Activated CD8-positive, alpha-beta T cell treated with anti-CD3 and anti-CD28 coated beads for 36 hours (primary cell): Measurements from ENCODE around the gene LIPM. TPM values are rescaled to one million over a fixed set of nuclear protein-coding genes. Genes with fewer than 3 reads are reported as not detected.
"Not testable (repeated sequence)": the region's sequence is repeated elsewhere in the genome, so short reads cannot be mapped to it uniquely, and the experiment has no call there.

ENCODE experiments used
- ATAC-seq: fragments of 200-7000 bp; cut with Tn5 transposase; one replicate; pipeline ENCODE4 v1.10.0; 2021; ENCODE audit warnings: mild to moderate bottlenecking, moderate library complexity
- CTCF ChIA-PET: fragments of 350-600 bp; sonication (Branson Sonifier 250); formaldehyde crosslinking; loops from one replicate; lab custom pipeline; 2021; ENCODE audit warnings: antibody characterized with exemption; lab: Charles Lee
- POLR2A ChIA-PET: fragments of 350-600 bp; sonication (Branson Sonifier 250); formaldehyde crosslinking; loops from one replicate; lab custom pipeline; 2021; ENCODE audit warnings: antibody characterized with exemption; lab: Charles Lee
- DNase-seq: peaks from one replicate; pipeline ENCODE4 v3.0.0-alpha.2; 2020
- H3K27ac Mint-ChIP-seq: one replicate; pipeline ENCODE4 v1.8.0; 2021; ENCODE audit warnings: mild to moderate bottlenecking, mixed read lengths
- H3K27me3 Mint-ChIP-seq: one replicate; pipeline ENCODE4 v1.8.0; 2021; ENCODE audit warnings: mixed read lengths
- H3K36me3 Mint-ChIP-seq: one replicate; pipeline ENCODE4 v1.8.0; 2021; ENCODE audit warnings: low read depth, mixed read lengths
- H3K4me1 Mint-ChIP-seq: one replicate; pipeline ENCODE4 v1.8.0; 2021; ENCODE audit warnings: low read depth, mixed read lengths
- H3K4me3 Mint-ChIP-seq: one replicate; pipeline ENCODE4 v1.8.0; 2021; ENCODE audit warnings: mild to moderate bottlenecking, moderate library complexity, mixed read lengths
- H3K9me3 Mint-ChIP-seq: one replicate; pipeline ENCODE4 v1.8.0; 2021; ENCODE audit warnings: mixed read lengths
- CTCF ChIP-seq: fragments of 200-600 bp; IDR thresholded peaks from one replicate; pipeline ENCODE4 v1.8.0; 2022; ENCODE audit warnings: antibody characterized with exemption, mild to moderate bottlenecking
- intact Hi-C: fragments of 100-400 bp; cut with micrococcal nuclease; formaldehyde crosslinking; loops from one replicate; pipeline ENCODE4 v1.10.0; 2022
- total RNA-seq, 2 experiments: library from RNA; stranded (reverse); gene quantifications; one replicate each; pipeline ENCODE4 v1.2.3, GENCODE V29; 2021

LIPM gene
- total RNA-seq, 2 experiments from 2014 or later, result not detected

DNA sequence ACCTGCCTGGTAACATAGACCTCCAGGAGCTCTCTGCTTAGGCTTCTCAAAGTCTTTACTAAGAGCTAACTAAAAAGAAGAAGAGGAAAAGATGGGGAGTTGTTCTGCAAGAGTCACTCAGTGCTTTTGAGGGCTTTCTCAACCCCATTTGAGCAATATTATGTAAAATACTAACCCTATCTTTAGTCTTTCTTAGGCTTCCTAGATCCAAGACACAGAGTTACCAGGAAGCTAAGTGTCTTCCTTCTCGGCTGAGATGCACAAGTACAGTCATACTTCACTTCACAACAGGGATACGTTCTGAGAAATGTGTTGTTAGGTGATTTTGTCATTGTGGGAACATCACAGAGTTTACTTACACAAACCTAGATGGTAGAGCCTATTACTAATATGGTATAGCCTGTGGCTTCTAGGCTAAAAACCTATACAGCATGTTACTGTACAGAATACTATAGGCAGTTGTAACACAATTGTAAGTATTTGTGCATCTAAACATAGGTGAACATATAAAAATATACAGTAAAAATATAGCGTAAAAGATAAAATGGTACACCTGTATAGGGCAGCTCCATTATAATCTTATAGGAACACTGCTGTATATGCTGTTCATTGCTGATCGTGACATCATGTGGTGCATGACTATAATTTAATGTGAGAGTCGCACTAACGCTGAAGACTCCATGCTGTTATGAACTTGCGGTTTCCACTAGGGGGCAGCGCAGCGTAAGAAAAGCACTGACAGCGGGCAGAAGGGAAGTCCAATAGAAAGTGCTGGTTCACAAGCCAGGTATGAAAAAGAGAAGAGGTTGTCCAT, 32.8 kb downstream of the LIPM start:
- CTCF ChIA-PET, result interaction anchor here (0.6 to 11.9 kb wide), 63 partner anchors 9 to 379 kb away, joined by 3 to 432 read pairs (median 5); partner anchors contain the start of genes ANKRD22 and STAMBPL1
- Mint-ChIP-seq H3K4me1 (peaks cover 35% of the 10 kb centered on the region), H3K4me3 (no peak overlapping the region), H3K9me3 (no peaks in the 10 kb centered on the region), H3K27ac (no peak overlapping the region), H3K36me3 (no peaks in the 10 kb centered on the region), H3K27me3 (no peaks in the 10 kb centered on the region)
- POLR2A ChIA-PET, result interaction anchor here (0.7 to 1.5 kb wide), 8 partner anchors 36 to 98 kb away, joined by 3 to 4 read pairs (median 4); no protein-coding TSS in a partner anchor
- peak; percentile 84 for ATAC-seq
- DNase-seq, result peak; percentile 95
- peak; percentile 86 for TF ChIP-seq CTCF
- intact Hi-C loops, result loop anchor here (1.0 to 5.0 kb wide), 4 partner anchors 45 to 382 kb away; partner anchors contain the start of genes FAS and STAMBPL1

GRCh38 chr10:88835910-88836221, 33.3 kb downstream of the LIPM start:
- intact Hi-C loops, result loop anchor here (1.0 to 5.0 kb wide), 4 partner anchors 44 to 381 kb away; partner anchors contain the start of genes FAS and STAMBPL1
- H3K4me3 Mint-ChIP-seq, result no peak overlapping the region
- ATAC-seq (peak; percentile 2), DNase-seq (no peak)
- H3K4me1 Mint-ChIP-seq, result peaks cover 32% of the 10 kb centered on the region
- no peaks in the 10 kb centered on the region for H3K36me3 Mint-ChIP-seq
- ChIA-PET CTCF (interaction anchor here (0.6 to 11.9 kb wide), 50 partner anchors 9 to 378 kb away, joined by 3 to 432 read pairs (median 6); partner anchors contain the start of genes ANKRD22 and STAMBPL1), POLR2A (interaction anchor here (0.7 to 1.5 kb wide), 4 partner anchors 52 to 97 kb away, joined by 3 to 4 read pairs (median 4); no protein-coding TSS in a partner anchor)
- H3K27ac Mint-ChIP-seq, result no peak overlapping the region
- no peaks in the 10 kb centered on the region for H3K9me3 Mint-ChIP-seq
- no peaks in the 10 kb centered on the region for H3K27me3 Mint-ChIP-seq
- TF ChIP-seq CTCF, result peak; percentile 5

DNA sequence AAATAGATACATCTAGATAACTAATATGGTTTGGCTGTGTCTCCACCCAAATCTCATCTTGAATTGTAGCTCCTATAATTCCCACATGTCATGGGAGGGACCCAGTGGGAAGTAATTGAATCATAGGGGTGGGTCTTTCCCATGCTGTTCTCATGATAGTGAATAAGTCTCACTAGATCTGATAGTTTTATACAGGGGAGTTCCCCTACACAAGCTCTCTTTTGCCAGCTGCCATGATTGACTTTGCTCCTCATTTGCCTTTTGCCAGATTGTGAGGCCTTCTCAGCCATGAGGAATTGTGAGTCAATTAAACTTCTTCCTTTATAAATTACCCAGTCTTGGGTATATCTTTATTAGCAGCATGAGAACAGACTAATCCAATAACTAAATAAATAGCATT, 35.1 kb downstream of the LIPM start:
- not testable (repeated sequence) for H3K27ac Mint-ChIP-seq, ATAC-seq, H3K4me3 Mint-ChIP-seq, H3K36me3 Mint-ChIP-seq, H3K27me3 Mint-ChIP-seq, DNase-seq, H3K9me3 Mint-ChIP-seq
- peaks cover 28% of the 10 kb centered on the region for H3K4me1 Mint-ChIP-seq
- ChIA-PET CTCF (interaction anchor here (0.9 to 11.9 kb wide), 15 partner anchors 11 to 380 kb away, joined by 3 to 432 read pairs (median 17); partner anchors contain the start of gene STAMBPL1), POLR2A (interaction anchor here (1.4 to 1.5 kb wide), 2 partner anchors 42 to 83 kb away, joined by 3 to 5 read pairs; partner anchors contain the start of gene STAMBPL1)
- intact Hi-C loops, result loop anchor here (5.0 kb wide), 2 partner anchors 155 to 380 kb away; partner anchors contain the start of gene FAS

DNA sequence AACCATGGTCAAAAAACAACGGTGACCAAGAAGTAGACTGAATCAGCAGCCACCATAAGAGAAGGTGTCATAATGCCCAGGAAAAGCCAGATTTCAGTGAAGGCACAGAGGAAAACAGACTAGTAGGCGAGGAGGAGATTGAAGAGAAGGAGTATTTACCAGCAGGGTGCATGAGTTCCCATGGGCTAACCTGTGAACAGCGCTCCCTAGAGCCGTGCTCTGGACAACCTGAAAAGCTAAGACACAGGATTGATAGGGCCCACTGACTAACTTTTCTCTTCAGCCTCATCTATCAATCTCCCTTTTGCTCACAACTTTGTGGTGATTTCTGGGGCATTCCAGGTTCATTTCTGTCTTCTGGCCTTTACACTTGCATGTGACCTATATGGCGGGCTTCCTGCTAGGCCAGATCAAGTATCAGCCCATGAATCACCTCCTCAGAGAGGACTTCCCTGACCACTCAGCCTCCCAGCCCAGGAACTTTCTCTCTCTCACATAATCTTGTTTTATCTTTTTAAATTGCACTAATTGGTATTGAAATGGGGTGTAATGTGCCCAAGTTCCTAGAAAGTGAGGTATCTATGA, 36.3 kb downstream of the LIPM start:
- peak; percentile 12 for ATAC-seq
- intact Hi-C loops, result loop anchor here (5.0 kb wide), 2 partner anchors 153 to 378 kb away; partner anchors contain the start of gene FAS
- POLR2A ChIA-PET, result interaction anchor here (1.4 kb wide), 1 partner anchor 82 kb away, joined by 5 read pairs; no protein-coding TSS in a partner anchor

More for the DNA sequence above, 36.3 kb downstream of the LIPM start:
- Mint-ChIP-seq H3K4me3 (no peak overlapping the region), H3K4me1 (peaks cover 16% of the 10 kb centered on the region), H3K36me3 (no peaks in the 10 kb centered on the region), H3K27ac (no peak overlapping the region), H3K9me3 (no peaks in the 10 kb centered on the region), H3K27me3 (peaks cover under 1% of the 10 kb centered on the region)
- no peak for DNase-seq
- CTCF ChIA-PET, result interaction anchor here (0.8 to 11.9 kb wide), 4 partner anchors 68 to 141 kb away, joined by 3 to 432 read pairs (median 3); no protein-coding TSS in a partner anchor
- TF ChIP-seq CTCF, result no peak
